Endothelial cell of umbilical vein (primary cell): ENCODE data around the gene SRGAP1. TPM values are rescaled to one million over a fixed set of nuclear protein-coding genes. Genes with fewer than 3 reads are reported as not detected.

Source experiments
- BruUV-seq: library from RNA; stranded (reverse); fragments of 400-500 nt; replicated peaks from 2 replicates; lab custom pipeline; 2021; lab: Mats Ljungman, UMichigan
- CTCF ChIA-PET: fragments of 300-600, 350-600 bp; sonication (Branson Sonifier 250); formaldehyde crosslinking; loops from one replicate; lab custom pipeline; 2021; ENCODE audit warnings: antibody characterized with exemption, inconsistent platforms; lab: Charles Lee
- POLR2A ChIA-PET: fragments of 300-600, 350-600 bp; sonication (Branson Sonifier 250); formaldehyde crosslinking; loops from one replicate; lab custom pipeline; 2021; ENCODE audit warnings: antibody characterized with exemption, inconsistent platforms; lab: Charles Lee
- DNase-seq: peaks from one replicate; pipeline ENCODE4 v3.0.0-alpha.2; 2011; ENCODE audit warnings: low read depth, low spot score
- FAIRE-seq: peaks from 2 replicates; lab custom pipeline; 2011; peaks lifted over from hg19 to GRCh38; lab: Jason Lieb, UNC
- H2AFZ ChIP-seq: 2 replicates; pipeline ENCODE4 v1.6.0; 2012; ENCODE audit warnings: low read depth, low read length, control low read depth, inconsistent platforms
- H3K27ac ChIP-seq: 2 replicates; pipeline ENCODE4 v1.5.1; 2011; ENCODE audit warnings: low read depth, mild to moderate bottlenecking, control low read depth, low read length, moderate library complexity; ENCODE audit not compliant: insufficient read depth
- H3K27me3 ChIP-seq, 2 experiments: 2 replicates each; pipeline versions ENCODE4 v1.6.0 to v1.6.1; 2011; ENCODE audit warnings: low read length in 2 of 2, mixed read lengths in 1 of 2; ENCODE audit not compliant: control insufficient read depth in 2 of 2, insufficient read depth in 2 of 2
- H3K36me3 ChIP-seq, 2 experiments: 2 replicates in 1 of 2; 3 replicates in 1 of 2; pipeline ENCODE4 v1.5.1; 2011; ENCODE audit warnings: low read length in 2 of 2, mild to moderate bottlenecking in 1 of 2, moderate library complexity in 1 of 2; ENCODE audit not compliant: control insufficient read depth in 2 of 2, insufficient read depth in 2 of 2; ENCODE audit errors: extremely low read depth in 1 of 2
- H3K4me1 ChIP-seq: 3 replicates; pipeline ENCODE4 v1.5.1; 2011; ENCODE audit warnings: mild to moderate bottlenecking, low read length; ENCODE audit not compliant: control insufficient read depth, insufficient read depth; ENCODE audit errors: extremely low read depth
- H3K4me2 ChIP-seq: 2 replicates; pipeline ENCODE4 v1.6.1; 2011; ENCODE audit warnings: low read length, control low read depth, mixed read lengths; ENCODE audit not compliant: insufficient read depth
- H3K4me3 ChIP-seq, 3 experiments: fragments of 200-600 bp in 1 of 3; sonication (generic), shearing (Covaris generic) in 1 of 3; replicated peaks in 1 of 3; 2 replicates each; pipeline ENCODE4 v1.5.1; 2011 to 2016; ENCODE audit warnings: control low read depth in 3 of 3, low read length in 3 of 3, mild to moderate bottlenecking in 2 of 3, inconsistent platforms in 1 of 3, low read depth in 1 of 3, moderate library complexity in 1 of 3; ENCODE audit not compliant: insufficient read depth in 1 of 3
- H3K79me2 ChIP-seq: 2 replicates; pipeline ENCODE4 v1.6.0; 2012; ENCODE audit warnings: low read length, inconsistent platforms; ENCODE audit not compliant: control insufficient read depth, insufficient read depth
- H3K9ac ChIP-seq: replicated peaks from 2 replicates; pipeline ENCODE3; 2011; ENCODE audit warnings: low read length, control low read depth; ENCODE audit not compliant: insufficient read depth; ENCODE audit errors: extremely low read depth
- H3K9me1 ChIP-seq: replicated peaks from 3 replicates; pipeline ENCODE4 v1.6.0; 2011; ENCODE audit warnings: mild to moderate bottlenecking, low read length; ENCODE audit not compliant: control insufficient read depth, insufficient read depth; ENCODE audit errors: extremely low read depth
- H3K9me3 ChIP-seq: replicated peaks from 2 replicates; pipeline ENCODE4 v1.5.1; 2012; ENCODE audit warnings: low read length, inconsistent platforms; ENCODE audit not compliant: control insufficient read depth, insufficient read depth
- H4K20me1 ChIP-seq: replicated peaks from 2 replicates; pipeline ENCODE3; 2011; ENCODE audit warnings: mild to moderate bottlenecking, low read length; ENCODE audit not compliant: control insufficient read depth, insufficient read depth; ENCODE audit errors: extremely low read depth
- EZH2 ChIP-seq: IDR thresholded peaks from 2 replicates; pipeline ENCODE4 v1.6.1; 2012; ENCODE audit warnings: borderline replicate concordance, low read depth, mild to moderate bottlenecking, moderate library complexity, low read length, inconsistent platforms; ENCODE audit not compliant: severe bottlenecking
- FOS ChIP-seq: IDR thresholded peaks from 2 replicates; pipeline ENCODE4 v1.6.1; 2011; ENCODE audit warnings: mild to moderate bottlenecking, low read length, moderate library complexity, borderline replicate concordance; ENCODE audit not compliant: insufficient read depth
- GATA2 ChIP-seq: IDR thresholded peaks from 2 replicates; pipeline ENCODE4 v1.7.0; 2011; ENCODE audit warnings: low read depth, mild to moderate bottlenecking, moderate library complexity, mixed read lengths, low read length; ENCODE audit not compliant: insufficient read length, insufficient read depth
- JUN ChIP-seq: IDR thresholded peaks from 2 replicates; pipeline ENCODE4 v1.6.1; 2011; ENCODE audit warnings: borderline replicate concordance, low read depth; ENCODE audit not compliant: insufficient read length, insufficient read depth
- POLR2AphosphoS5 ChIP-seq: IDR thresholded peaks from 2 replicates; pipeline ENCODE4 v1.6.1; 2012; ENCODE audit warnings: low read depth, mild to moderate bottlenecking, control low read depth, low read length, moderate library complexity; ENCODE audit not compliant: insufficient read depth
- dilution Hi-C: fragments of 300-500 bp; cut with MboI; formaldehyde crosslinking; loops from one replicate; pipeline ENCODE4 v1.15.0; 2019; ENCODE audit warnings: low sequenced_read_pairs; ENCODE audit not compliant: extremely low pct_ligation_motif_present
- intact Hi-C: fragments of 100-400 bp; cut with micrococcal nuclease; formaldehyde crosslinking; loops from one replicate; pipeline ENCODE4 v1.10.0; 2022
- polyA plus RNA-seq, 4 experiments: library from polyadenylated mRNA; depleted of rRNA in 3 of 4; stranded (reverse) in 3 of 4; unstranded in 1 of 4; fragments of >200 nt; gene quantifications; 2 replicates each; pipeline versions ENCODE4 v1.2.1 to v1.2.3, GENCODE V29; 2011 to 2012; ENCODE audit warnings: missing spikeins in 1 of 4
- total RNA-seq: library from RNA; stranded (reverse); gene quantifications from 2 replicates; pipeline ENCODE4 v1.2.3, GENCODE V29; 2021

The SRGAP1 gene
- total and polyA plus RNA-seq, 2 donors (not counting 3 experiments of a cell fraction or from before 2014, with no cell fraction given) = 4.9 to 16.3 TPM

DNA sequence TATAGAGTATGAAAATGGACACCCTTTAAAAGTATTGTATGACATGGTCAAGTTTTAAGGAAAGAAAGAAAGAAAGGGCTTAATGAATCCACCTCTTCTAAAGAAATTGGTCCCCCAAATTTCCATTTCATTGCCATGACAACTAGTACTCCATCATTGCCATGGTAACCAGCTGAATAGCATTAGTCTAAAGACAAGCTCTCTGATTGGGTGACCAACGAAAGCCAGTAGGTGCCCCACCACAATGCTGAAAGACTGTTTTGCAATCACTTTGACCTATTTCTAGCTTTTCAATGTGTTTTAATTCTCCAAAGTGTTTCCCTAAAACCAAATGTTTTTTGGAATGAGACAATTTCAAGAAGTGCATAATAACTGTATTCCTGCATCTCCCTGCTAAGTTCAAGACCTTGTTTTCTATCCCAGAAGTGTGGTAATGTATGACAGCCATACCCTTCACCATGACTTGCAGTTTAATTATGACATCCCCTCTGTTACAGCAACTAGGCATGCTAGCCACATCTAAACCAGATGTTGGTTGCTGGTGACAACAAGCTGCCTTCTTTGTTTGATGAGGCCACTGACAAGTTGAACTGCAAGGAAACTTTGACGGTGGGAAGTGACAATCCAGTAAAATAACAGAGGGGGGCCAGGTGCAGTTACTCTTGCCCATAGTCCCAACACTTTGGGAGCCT, 330.9 kb downstream of the SRGAP1 start:
- no peaks in the 10 kb centered on the region for H3K9me1 ChIP-seq
- no peak overlapping the region for H3K27ac ChIP-seq
- ChIA-PET CTCF (no interaction called here), POLR2A (no interaction called here)
- TF ChIP-seq JUN = no peak
- BruUV-seq = no TSS peak
- no peak for FAIRE-seq
- intact Hi-C loops (no loop called here), dilution Hi-C loops (no loop called here)
- H4K20me1 ChIP-seq = no peaks in the 10 kb centered on the region
- no peak overlapping the region for H3K9ac ChIP-seq
- H3K36me3 ChIP-seq = no peaks in the 10 kb centered on the region
- H3K9me3 ChIP-seq = no peaks in the 10 kb centered on the region
- no peaks in the 10 kb centered on the region for H3K79me2 ChIP-seq
- H3K4me3 ChIP-seq = no peak overlapping the region
- no peaks in the 10 kb centered on the region for H3K27me3 ChIP-seq
- H3K4me1 ChIP-seq = peaks cover 41% of the 10 kb centered on the region
- H3K4me2 ChIP-seq = no peak overlapping the region
- H2AFZ ChIP-seq = no peak overlapping the region
- DNase-seq = no peak

DNA sequence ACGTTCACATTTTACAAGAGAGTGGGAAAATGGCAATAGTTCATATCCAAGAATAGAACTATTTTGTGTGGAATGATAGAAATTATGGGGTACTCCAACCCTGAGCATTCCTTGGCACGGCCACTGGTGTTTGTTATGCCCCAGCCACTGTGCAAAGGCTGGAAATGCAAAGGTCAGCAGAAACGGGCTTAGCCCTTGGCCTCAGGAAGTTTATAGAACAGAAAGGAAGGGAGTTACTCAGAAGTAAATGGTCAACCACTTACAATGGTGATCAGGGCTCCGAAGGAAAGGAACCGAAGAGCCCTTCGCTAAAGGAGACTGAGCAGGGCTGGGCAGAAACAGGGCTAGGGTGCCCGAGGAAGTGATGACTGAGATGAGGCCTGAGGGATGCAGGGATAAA, 332.5 kb downstream of the SRGAP1 start:
- H3K9me3 ChIP-seq = no peaks in the 10 kb centered on the region
- H2AFZ ChIP-seq = peak overlapping the region; percentile 22
- H3K4me2 ChIP-seq = peak overlapping the region; percentile 39
- H3K9ac ChIP-seq = no peak overlapping the region
- peak; percentile 81 for DNase-seq
- peak overlapping the region; percentile 0 for H3K27ac ChIP-seq
- ChIA-PET CTCF (interaction anchor here (1.3 kb wide), 1 partner anchor 16 kb away, joined by 3 read pairs; no protein-coding TSS in a partner anchor), POLR2A (no interaction called here)
- dilution Hi-C loops = no loop called here
- H3K9me1 ChIP-seq = no peaks in the 10 kb centered on the region
- H4K20me1 ChIP-seq = no peaks in the 10 kb centered on the region
- no peaks in the 10 kb centered on the region for H3K36me3 ChIP-seq
- H3K79me2 ChIP-seq = no peaks in the 10 kb centered on the region
- H3K27me3 ChIP-seq = no peaks in the 10 kb centered on the region
- H3K4me1 ChIP-seq = peaks cover 44% of the 10 kb centered on the region
- TF ChIP-seq EZH2 = no peak
- TF ChIP-seq POLR2AphosphoS5 = no peak
- TF ChIP-seq FOS = peak; percentile 50
- peak; percentile 36 for TF ChIP-seq GATA2
- intact Hi-C loops = no loop called here
- H3K4me3 ChIP-seq = no peak overlapping the region
- no TSS peak for BruUV-seq
- peak; percentile 83 for FAIRE-seq
